ENCODE data around the gene TAF1A.

Gene TAF1A

DNA sequence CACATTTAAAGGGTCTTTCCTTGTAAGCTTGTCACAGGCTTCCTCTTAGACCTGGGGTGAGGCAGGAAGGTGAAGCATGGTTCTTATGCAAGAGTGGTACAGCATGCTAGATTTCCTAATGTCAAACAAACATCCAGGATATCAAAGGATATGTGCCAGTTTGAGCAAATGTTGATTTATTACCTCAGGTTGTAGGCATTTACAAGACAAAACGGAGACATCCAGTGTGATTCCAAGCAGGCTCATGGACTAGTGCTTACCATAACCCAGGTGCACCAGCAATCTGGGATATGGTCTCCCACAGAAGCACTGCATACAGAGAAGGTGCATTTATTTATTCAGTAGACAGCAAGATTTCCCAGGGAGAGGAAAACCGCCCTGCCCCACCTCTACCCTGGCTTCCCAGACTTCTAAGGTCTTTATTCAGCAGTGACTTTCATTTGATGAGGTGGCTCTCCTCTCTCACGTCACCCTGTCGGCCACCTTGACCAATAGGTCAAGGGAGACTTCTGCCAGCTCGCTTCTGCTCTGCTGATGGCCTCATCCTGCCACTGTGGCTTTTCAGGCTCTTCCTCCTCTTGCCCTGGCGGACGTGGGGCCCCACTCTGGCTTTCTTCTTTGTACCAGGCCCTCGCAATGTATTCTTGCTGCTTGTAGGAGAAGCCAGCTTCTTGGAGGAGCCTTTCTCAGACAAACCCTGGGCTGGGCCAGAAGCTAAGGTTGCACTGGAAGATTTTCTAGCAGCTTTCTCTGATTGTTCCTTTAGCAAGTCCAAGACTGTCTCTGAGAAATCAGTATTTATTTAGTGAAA lies 67.4 kb downstream of the TAF1A start:
- peak in 1 of 2 experiments; percentile 79 for DNase-seq (ENCODE audit: low read depth in 1 of 2, low spot score in 1 of 2)
- Histone ChIP-seq H3K27ac (replicated peaks) (peak overlapping the region; percentile 44), H3K4me3 (replicated peaks; ENCODE audit: insufficient read depth, low read length) (no peak overlapping the region), H3K27me3 (ENCODE audit: insufficient read depth, poor library complexity, severe bottlenecking) (no peaks in the 10 kb centered on the region)
- TF ChIP-seq CTCF (IDR thresholded peaks at IDR 0.05; ENCODE audit: insufficient read depth, low read length) (no peak), SPI1 (IDR thresholded peaks at IDR 0.05; ENCODE audit: borderline replicate concordance, low read depth) (peak; percentile 25; the same call in 1 of the 2 replicates), GABPA (IDR thresholded peaks at IDR 0.05; ENCODE audit: low read depth) (no peak)

DNA sequence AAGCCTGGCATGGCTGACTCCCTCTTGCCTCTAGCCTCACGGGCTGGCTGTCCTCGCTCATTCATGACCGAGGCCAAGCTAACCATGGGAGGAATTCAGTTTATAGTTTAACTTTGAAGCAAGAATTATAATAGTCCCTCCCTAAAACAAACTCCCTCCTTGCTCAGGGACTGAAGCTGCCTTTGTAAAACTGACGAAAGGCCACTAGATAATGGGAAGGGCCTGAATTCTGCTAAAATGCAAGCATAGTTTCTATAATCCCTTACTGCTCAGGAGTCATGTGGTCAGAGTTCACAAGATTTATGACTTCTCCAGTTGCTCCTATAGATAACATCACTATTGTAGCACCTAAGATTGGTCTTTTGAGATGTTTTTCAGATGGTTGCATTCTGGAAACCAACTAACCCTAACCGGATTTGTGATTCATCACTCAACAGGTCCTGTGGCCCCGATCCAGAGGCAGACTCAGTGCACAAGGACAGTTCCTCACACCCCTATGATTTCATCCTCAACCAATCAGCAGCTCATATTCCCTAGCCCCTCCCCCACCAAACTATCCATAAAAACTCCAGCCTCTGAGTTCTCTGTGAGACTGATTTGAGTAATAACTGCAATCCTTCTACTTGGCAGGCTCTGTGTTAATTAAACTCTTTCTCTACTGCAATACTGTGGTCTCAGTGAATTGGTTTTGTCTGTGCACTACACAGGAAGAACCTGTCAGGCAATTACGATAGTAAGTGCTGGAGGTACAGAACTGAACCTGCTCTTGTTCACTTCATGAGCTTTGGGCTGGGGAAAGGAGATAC lies 68.2 kb downstream of the TAF1A start:
- H3K27me3 ChIP-seq (ENCODE audit: insufficient read depth, poor library complexity, severe bottlenecking): no peaks in the 10 kb centered on the region
- DNase-seq (ENCODE audit: low read depth in 1 of 2, low spot score in 1 of 2): peak in 1 of 2 experiments; percentile 7
- TF ChIP-seq GABPA (IDR thresholded peaks at IDR 0.05; ENCODE audit: low read depth) (no peak), SPI1 (IDR thresholded peaks at IDR 0.05; ENCODE audit: borderline replicate concordance, low read depth) (no peak), CTCF (IDR thresholded peaks at IDR 0.05; ENCODE audit: insufficient read depth, low read length) (no peak), REST (IDR thresholded peaks at IDR 0.05; ENCODE audit: insufficient replicate concordance, low read depth) (no peak), POLR2AphosphoS5 (IDR thresholded peaks at IDR 0.05; ENCODE audit: low read depth) (no peak)
- H3K4me3 ChIP-seq (replicated peaks; ENCODE audit: insufficient read depth, low read length): no peak overlapping the region
- peak overlapping the region; percentile 44; the same call in 1 of the 2 replicates for H3K27ac ChIP-seq (replicated peaks)
